AG10803 (cell line): ENCODE data around the gene LDLRAD4.

ENCODE experiments used
- DNase-seq: peaks from one replicate; pipeline ENCODE4 v3.0.0; 2010; ENCODE audit warnings: low read depth
- H3K4me3 ChIP-seq: 2 replicates; pipeline ENCODE4 v1.5.1; 2011; ENCODE audit warnings: mild to moderate bottlenecking, low read length, control low read depth
- CTCF ChIP-seq: conservative IDR thresholded peaks from 2 replicates; pipeline ENCODE4 v1.5.1; 2011; ENCODE audit warnings: mild to moderate bottlenecking, low read length, control low read depth, inconsistent platforms

Gene LDLRAD4

GRCh38 chr18:13393338-13393737 is 174.8 kb downstream of the LDLRAD4 start:
- no peak for TF ChIP-seq CTCF
- no peak overlapping the region for H3K4me3 ChIP-seq
- DNase-seq = no peak

GRCh38 chr18:13394801-13395200 is 176.2 kb downstream of the LDLRAD4 start:
- TF ChIP-seq CTCF = no peak
- no peak overlapping the region for H3K4me3 ChIP-seq
- no peak for DNase-seq

GRCh38 chr18:13395577-13395976 is 177.0 kb downstream of the LDLRAD4 start:
- H3K4me3 ChIP-seq = no peak overlapping the region
- no peak for TF ChIP-seq CTCF
- no peak for DNase-seq

DNA sequence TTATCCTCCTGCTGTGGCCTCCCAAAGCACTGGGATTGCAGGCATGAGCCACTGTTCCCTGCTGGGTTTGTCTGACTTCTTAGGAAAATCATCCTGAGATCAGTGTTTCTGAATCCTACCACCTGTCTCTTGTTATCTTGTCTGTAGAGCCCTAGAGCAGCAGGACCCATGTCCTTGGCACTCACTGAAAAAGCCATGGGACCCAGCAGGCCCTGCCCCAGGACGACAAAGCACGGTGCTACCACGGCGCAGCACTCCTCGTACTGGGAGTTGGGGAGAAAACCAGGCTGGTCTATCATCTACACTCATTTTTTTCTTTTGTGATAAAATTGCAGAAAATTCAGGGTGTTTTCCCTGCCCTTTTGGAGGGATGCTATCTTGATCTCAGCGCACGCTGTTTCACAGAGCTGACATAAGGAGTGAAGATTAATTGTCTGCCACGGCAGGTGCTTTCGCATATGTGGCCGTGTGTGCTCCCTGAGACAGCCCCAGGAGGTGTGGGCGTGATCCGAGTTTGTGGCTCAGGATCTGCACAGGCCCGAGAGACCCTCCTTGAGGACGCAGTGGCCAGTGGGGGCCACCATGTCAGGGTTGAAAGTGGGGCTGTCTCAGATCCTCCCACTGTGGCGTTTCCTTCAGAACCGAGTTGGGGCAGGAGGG is 179.1 kb downstream of the LDLRAD4 start:
- TF ChIP-seq CTCF = no peak
- no peak for DNase-seq
- H3K4me3 ChIP-seq = no peak overlapping the region

GRCh38 chr18:13398631-13399030 is 180.1 kb downstream of the LDLRAD4 start:
- no peak for DNase-seq
- no peak for TF ChIP-seq CTCF
- no peak overlapping the region for H3K4me3 ChIP-seq

DNA sequence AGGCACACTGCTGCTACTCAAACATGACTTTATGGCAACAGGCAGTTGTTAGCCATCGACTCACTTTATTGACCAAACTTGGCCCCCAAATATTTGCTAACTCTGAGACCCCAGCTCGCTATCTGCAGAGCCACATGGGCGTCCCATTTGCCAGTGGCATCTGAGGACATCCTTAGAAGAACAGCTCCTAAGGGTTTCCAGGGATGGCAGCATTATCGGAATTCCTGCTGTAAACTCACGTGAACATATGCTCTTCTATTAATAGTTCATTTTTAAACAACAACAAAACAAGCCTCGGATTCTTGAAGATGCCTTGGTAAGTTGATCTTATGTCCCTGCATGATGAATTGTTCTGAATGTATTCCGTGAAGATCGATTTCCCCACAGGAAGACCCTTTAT is 181.0 kb downstream of the LDLRAD4 start:
- TF ChIP-seq CTCF = no peak
- H3K4me3 ChIP-seq = no peak overlapping the region
- no peak for DNase-seq

- no peak for TF ChIP-seq CTCF
- DNase-seq = no peak
- H3K4me3 ChIP-seq = no peak overlapping the region
Observed at GRCh38 chr18:13400636-13401315, 182.2 kb downstream of the LDLRAD4 start.
